ENCODE results near the gene SCYGR8. TPM values are rescaled to one million over a fixed set of nuclear protein-coding genes. Genes with fewer than 3 reads are reported as not detected.
A peak's percentile ranks its signal among the peaks of the same experiment; 100 is the strongest.

SCYGR8 gene
- total RNA-seq, 1 donor from 2014 or later, result not detected

- no peak overlapping the region for H3K27ac Mint-ChIP-seq (ENCODE audit: unreplicated experiment)
- DNase-seq (ENCODE audit: extremely low spot score, unreplicated experiment), result no peak
- H3K36me3 Mint-ChIP-seq (ENCODE audit: unreplicated experiment), result no peaks in the 10 kb centered on the region
These were observed 26.5 kb downstream of the SCYGR8 start for GRCh38 chr2:227772197-227772661.

GRCh38 chr2:227772932-227773331 lies 27.2 kb downstream of the SCYGR8 start:
- no peak for DNase-seq (ENCODE audit: extremely low spot score, unreplicated experiment)
- Mint-ChIP-seq H3K27ac (ENCODE audit: unreplicated experiment) (no peak overlapping the region), H3K36me3 (ENCODE audit: unreplicated experiment) (no peaks in the 10 kb centered on the region), H3K4me1 (ENCODE audit: unreplicated experiment) (no peaks in the 10 kb centered on the region), H3K9me3 (ENCODE audit: unreplicated experiment) (no peaks in the 10 kb centered on the region), H3K27me3 (ENCODE audit: unreplicated experiment) (no peaks in the 10 kb centered on the region), H3K4me3 (ENCODE audit: unreplicated experiment) (no peak overlapping the region)
- no peak for TF ChIP-seq CTCF (IDR thresholded peaks at IDR 0.05)

More at GRCh38 chr2:227772197-227772661, 26.5 kb downstream of the SCYGR8 start:
- H3K27me3 Mint-ChIP-seq (ENCODE audit: unreplicated experiment), result no peaks in the 10 kb centered on the region
- no peak for TF ChIP-seq CTCF (IDR thresholded peaks at IDR 0.05)
- no peak overlapping the region for H3K4me3 Mint-ChIP-seq (ENCODE audit: unreplicated experiment)
- H3K4me1 Mint-ChIP-seq (ENCODE audit: unreplicated experiment), result no peaks in the 10 kb centered on the region
- no peaks in the 10 kb centered on the region for H3K9me3 Mint-ChIP-seq (ENCODE audit: unreplicated experiment)

GRCh38 chr2:227774011-227774624 lies 28.4 kb downstream of the SCYGR8 start:
- no peaks in the 10 kb centered on the region for H3K9me3 Mint-ChIP-seq (ENCODE audit: unreplicated experiment)
- H3K4me3 Mint-ChIP-seq (ENCODE audit: unreplicated experiment), result no peak overlapping the region
- H3K27ac Mint-ChIP-seq (ENCODE audit: unreplicated experiment), result no peak overlapping the region
- no peaks in the 10 kb centered on the region for H3K4me1 Mint-ChIP-seq (ENCODE audit: unreplicated experiment)
- H3K36me3 Mint-ChIP-seq (ENCODE audit: unreplicated experiment), result no peaks in the 10 kb centered on the region
- peak; percentile 1 for DNase-seq (ENCODE audit: extremely low spot score, unreplicated experiment)
- TF ChIP-seq CTCF (IDR thresholded peaks at IDR 0.05), result no peak
- no peaks in the 10 kb centered on the region for H3K27me3 Mint-ChIP-seq (ENCODE audit: unreplicated experiment)

- DNase-seq (ENCODE audit: extremely low spot score, unreplicated experiment), result peak; percentile 1
- no peaks in the 10 kb centered on the region for H3K27me3 Mint-ChIP-seq (ENCODE audit: unreplicated experiment)
- H3K9me3 Mint-ChIP-seq (ENCODE audit: unreplicated experiment), result no peaks in the 10 kb centered on the region
- TF ChIP-seq CTCF (IDR thresholded peaks at IDR 0.05), result no peak
- H3K27ac Mint-ChIP-seq (ENCODE audit: unreplicated experiment), result no peak overlapping the region
- no peak overlapping the region for H3K4me3 Mint-ChIP-seq (ENCODE audit: unreplicated experiment)
- no peaks in the 10 kb centered on the region for H3K4me1 Mint-ChIP-seq (ENCODE audit: unreplicated experiment)
- H3K36me3 Mint-ChIP-seq (ENCODE audit: unreplicated experiment), result no peaks in the 10 kb centered on the region
These were observed 29.5 kb downstream of the SCYGR8 start for GRCh38 chr2:227774895-227775842.
